Activated CD4-positive, alpha-beta T cell treated with anti-CD3 and anti-CD28 coated beads, Interleukin-2, amount 10 ng/mL, durations not matched to agents 7 days and 5 days (primary cell): Measurements from ENCODE around the gene SLC6A1. TPM values are rescaled to one million over a fixed set of nuclear protein-coding genes. Genes with fewer than 3 reads are reported as not detected.

ENCODE experiments used
- CTCF ChIA-PET: fragments of 350-600 bp; sonication (Branson Sonifier 250); formaldehyde crosslinking; loops from one replicate; lab custom pipeline; 2021; ENCODE audit warnings: antibody characterized with exemption; lab: Charles Lee
- POLR2A ChIA-PET: fragments of 350-600 bp; sonication (Branson Sonifier 250); formaldehyde crosslinking; loops from one replicate; lab custom pipeline; 2021; ENCODE audit warnings: antibody characterized with exemption; lab: Charles Lee
- DNase-seq: peaks from one replicate; pipeline ENCODE4 v3.0.0-alpha.2; 2020
- H3K27ac Mint-ChIP-seq: one replicate; pipeline ENCODE4 v1.8.0; 2021; ENCODE audit warnings: mild to moderate bottlenecking, moderate library complexity, mixed read lengths
- H3K27me3 Mint-ChIP-seq: one replicate; pipeline ENCODE4 v1.8.0; 2021; ENCODE audit warnings: mixed read lengths
- H3K36me3 Mint-ChIP-seq: one replicate; pipeline ENCODE4 v1.8.0; 2021; ENCODE audit warnings: low read depth, mixed read lengths
- H3K4me1 Mint-ChIP-seq: one replicate; pipeline ENCODE4 v1.8.0; 2021; ENCODE audit warnings: mixed read lengths
- H3K4me3 Mint-ChIP-seq: one replicate; pipeline ENCODE4 v1.8.0; 2021; ENCODE audit warnings: mild to moderate bottlenecking, moderate library complexity, mixed read lengths
- H3K9me3 Mint-ChIP-seq: one replicate; pipeline ENCODE4 v1.8.0; 2021; ENCODE audit warnings: mixed read lengths
- total RNA-seq, 2 experiments: library from RNA; stranded (reverse); gene quantifications; one replicate each; pipeline ENCODE4 v1.2.3, GENCODE V29; 2021

The SLC6A1 gene
- total RNA-seq, 2 experiments from 2014 or later, result not detected

DNA sequence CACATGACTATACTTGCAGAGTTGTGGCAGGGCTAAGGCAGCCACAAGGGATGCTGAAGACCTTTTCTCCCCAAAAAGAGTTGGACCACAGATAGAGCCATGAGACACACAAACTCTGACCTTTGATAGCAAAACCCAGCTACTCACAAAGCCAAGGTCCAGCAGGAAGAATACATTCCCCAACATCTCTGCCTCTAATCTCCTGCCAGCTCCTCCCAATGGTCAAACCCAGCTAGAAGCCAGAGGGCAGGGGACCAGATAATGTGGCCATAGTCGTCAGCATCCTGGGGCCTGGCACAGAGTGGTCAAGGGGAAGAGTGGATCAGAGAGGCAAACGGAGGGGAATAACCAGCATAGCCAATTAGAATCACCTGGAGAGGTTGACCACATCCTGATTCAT is 28.2 kb downstream of the SLC6A1 start:
- no peak overlapping the region for H3K4me3 Mint-ChIP-seq
- POLR2A ChIA-PET, result no interaction called here
- H3K9me3 Mint-ChIP-seq, result no peaks in the 10 kb centered on the region
- H3K36me3 Mint-ChIP-seq, result no peaks in the 10 kb centered on the region
- H3K27ac Mint-ChIP-seq, result no peak overlapping the region
- no peaks in the 10 kb centered on the region for H3K4me1 Mint-ChIP-seq
- peaks cover 7% of the 10 kb centered on the region for H3K27me3 Mint-ChIP-seq
- CTCF ChIA-PET, result interaction anchor here (1.0 kb wide), 1 partner anchor 9 kb away, joined by 3 read pairs; no protein-coding TSS in a partner anchor
- DNase-seq, result no peak

GRCh38 chr3:11021611-11022011 is 29.1 kb downstream of the SLC6A1 start:
- Mint-ChIP-seq H3K36me3 (no peaks in the 10 kb centered on the region), H3K4me3 (no peak overlapping the region), H3K27ac (no peak overlapping the region), H3K9me3 (peaks cover 3% of the 10 kb centered on the region), H3K27me3 (peaks cover 9% of the 10 kb centered on the region), H3K4me1 (no peaks in the 10 kb centered on the region)
- DNase-seq, result no peak
- POLR2A ChIA-PET, result no interaction called here
- CTCF ChIA-PET, result no interaction called here

GRCh38 chr3:11022115-11022514 is 29.6 kb downstream of the SLC6A1 start:
- ChIA-PET CTCF (interaction anchor here (0.6 to 1.4 kb wide), 2 partner anchors 13 to 517 kb away, joined by 3 to 5 read pairs; no protein-coding TSS in a partner anchor), POLR2A (no interaction called here)
- DNase-seq, result no peak
- Mint-ChIP-seq H3K4me1 (no peaks in the 10 kb centered on the region), H3K27ac (no peak overlapping the region), H3K36me3 (no peaks in the 10 kb centered on the region), H3K4me3 (no peak overlapping the region), H3K27me3 (peaks cover 12% of the 10 kb centered on the region), H3K9me3 (peaks cover 6% of the 10 kb centered on the region)

GRCh38 chr3:11024181-11024580 is 31.6 kb downstream of the SLC6A1 start:
- DNase-seq, result no peak
- Mint-ChIP-seq H3K4me3 (no peak overlapping the region), H3K27ac (no peak overlapping the region), H3K27me3 (peaks cover 12% of the 10 kb centered on the region), H3K9me3 (peaks cover 6% of the 10 kb centered on the region), H3K36me3 (no peaks in the 10 kb centered on the region), H3K4me1 (no peaks in the 10 kb centered on the region)
- POLR2A ChIA-PET, result no interaction called here
- CTCF ChIA-PET, result no interaction called here

GRCh38 chr3:11029948-11030347 is 37.4 kb downstream of the SLC6A1 start:
- Mint-ChIP-seq H3K9me3 (peaks cover 6% of the 10 kb centered on the region), H3K27me3 (peaks cover 14% of the 10 kb centered on the region), H3K36me3 (no peaks in the 10 kb centered on the region), H3K4me3 (no peak overlapping the region), H3K27ac (no peak overlapping the region), H3K4me1 (no peaks in the 10 kb centered on the region)
- no peak for DNase-seq
- ChIA-PET CTCF (interaction anchor here (1.0 kb wide), 1 partner anchor 87 kb away, joined by 3 read pairs; no protein-coding TSS in a partner anchor), POLR2A (no interaction called here)

DNA sequence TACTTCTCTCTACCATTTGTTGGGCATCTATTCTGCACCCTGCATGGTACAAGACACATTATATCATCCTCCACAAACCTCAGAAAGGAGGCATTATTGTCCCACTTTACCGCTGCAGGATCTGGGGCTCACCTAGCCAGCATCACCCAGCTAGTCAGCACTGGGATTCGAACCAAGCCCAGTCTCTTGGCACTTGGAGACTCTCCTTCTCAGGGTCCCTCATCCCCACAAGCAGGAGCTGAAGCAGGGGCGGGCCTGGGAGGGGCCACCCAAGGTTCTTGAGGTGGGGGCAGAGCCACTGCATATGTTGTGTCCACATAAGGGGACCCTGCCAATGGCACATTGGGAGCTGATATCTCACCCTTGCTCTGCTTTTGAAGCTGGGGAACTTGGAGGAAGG is 41.3 kb downstream of the SLC6A1 start:
- no peaks in the 10 kb centered on the region for H3K4me1 Mint-ChIP-seq
- CTCF ChIA-PET, result no interaction called here
- H3K27ac Mint-ChIP-seq, result no peak overlapping the region
- no peaks in the 10 kb centered on the region for H3K36me3 Mint-ChIP-seq
- no peaks in the 10 kb centered on the region for H3K9me3 Mint-ChIP-seq
- POLR2A ChIA-PET, result no interaction called here
- H3K4me3 Mint-ChIP-seq, result no peak overlapping the region
- DNase-seq, result no peak
- peaks cover 44% of the 10 kb centered on the region for H3K27me3 Mint-ChIP-seq

DNA sequence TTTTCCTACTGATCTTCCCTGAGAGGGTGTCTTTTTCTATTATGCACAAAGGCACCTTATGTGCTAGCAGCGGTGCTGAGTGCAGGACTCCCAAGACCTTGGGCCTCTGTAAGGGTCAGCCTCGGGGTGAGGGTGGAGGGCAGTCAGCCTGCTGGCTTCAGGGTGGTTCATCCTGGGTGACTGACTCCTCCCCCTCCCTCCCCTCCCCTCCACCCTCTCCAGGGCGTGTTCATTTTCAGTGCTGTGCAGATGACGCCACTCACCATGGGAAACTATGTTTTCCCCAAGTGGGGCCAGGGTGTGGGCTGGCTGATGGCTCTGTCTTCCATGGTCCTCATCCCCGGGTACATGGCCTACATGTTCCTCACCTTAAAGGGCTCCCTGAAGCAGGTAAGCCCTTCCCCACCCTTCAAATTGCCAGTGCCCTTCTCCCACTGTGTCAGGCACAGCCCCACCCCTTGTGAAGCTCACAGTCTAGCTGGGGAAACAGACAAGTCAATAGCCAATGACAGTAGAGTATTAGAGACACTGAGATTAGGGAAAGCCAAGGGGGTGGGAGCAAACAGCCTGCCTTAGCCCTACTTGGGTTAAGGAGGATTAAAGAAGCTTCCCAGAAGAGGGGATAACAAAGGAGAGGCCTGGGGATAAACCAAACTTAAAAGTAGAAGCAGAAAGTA is 41.9 kb downstream of the SLC6A1 start:
- no peak overlapping the region for H3K4me3 Mint-ChIP-seq
- ChIA-PET POLR2A (no interaction called here), CTCF (no interaction called here)
- no peaks in the 10 kb centered on the region for H3K4me1 Mint-ChIP-seq
- H3K27me3 Mint-ChIP-seq, result peaks cover 48% of the 10 kb centered on the region
- H3K27ac Mint-ChIP-seq, result no peak overlapping the region
- H3K36me3 Mint-ChIP-seq, result no peaks in the 10 kb centered on the region
- H3K9me3 Mint-ChIP-seq, result no peaks in the 10 kb centered on the region
- no peak for DNase-seq

DNA sequence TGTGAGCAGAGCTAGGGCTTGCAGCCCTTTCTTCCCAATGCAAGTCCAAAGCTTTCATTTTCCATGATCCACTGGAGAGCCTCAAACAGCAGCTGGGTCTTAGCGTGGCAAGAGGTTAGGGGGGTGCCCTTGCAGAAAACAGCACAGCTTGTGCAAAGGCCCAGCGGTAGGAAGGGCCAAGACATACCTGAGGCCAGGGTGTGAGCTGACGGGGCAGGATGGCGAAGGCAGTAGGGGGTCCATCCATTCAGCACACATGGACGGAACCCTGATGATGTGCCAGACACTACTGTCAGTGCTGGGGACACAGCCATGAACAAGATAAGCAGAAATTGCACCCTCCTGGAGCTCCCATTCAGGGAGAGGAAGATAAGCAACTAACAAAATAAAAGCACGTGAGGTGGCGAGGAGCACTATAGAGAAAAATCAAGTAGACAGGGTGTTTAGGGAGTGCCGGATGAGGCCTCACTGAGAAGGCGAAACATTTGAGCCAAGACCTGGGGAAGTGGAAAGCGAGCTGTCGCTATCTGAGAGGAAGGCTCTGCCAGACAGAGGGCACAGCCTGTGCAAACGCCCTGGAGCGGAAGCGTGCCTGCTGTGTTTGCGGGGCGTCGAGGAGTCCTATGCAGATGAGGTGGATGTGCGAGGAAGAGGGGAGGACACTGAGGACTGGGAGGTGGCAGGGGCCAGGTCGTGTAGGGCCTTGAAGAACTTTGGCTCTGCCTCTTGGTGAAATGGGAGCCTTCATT is 43.4 kb downstream of the SLC6A1 start:
- no peak overlapping the region for H3K27ac Mint-ChIP-seq
- no peak overlapping the region for H3K4me3 Mint-ChIP-seq
- no peaks in the 10 kb centered on the region for H3K9me3 Mint-ChIP-seq
- CTCF ChIA-PET, result interaction anchor here (0.7 to 1.0 kb wide), 2 partner anchors 24 to 255 kb away, joined by 3 read pairs; no protein-coding TSS in a partner anchor
- H3K4me1 Mint-ChIP-seq, result no peaks in the 10 kb centered on the region
- no peak for DNase-seq
- POLR2A ChIA-PET, result no interaction called here
- no peaks in the 10 kb centered on the region for H3K36me3 Mint-ChIP-seq
- peaks cover 49% of the 10 kb centered on the region for H3K27me3 Mint-ChIP-seq

GRCh38 chr3:11037241-11037873 is 44.8 kb downstream of the SLC6A1 start:
- H3K4me1 Mint-ChIP-seq, result no peaks in the 10 kb centered on the region
- peaks cover 44% of the 10 kb centered on the region for H3K27me3 Mint-ChIP-seq
- no peak for DNase-seq
- ChIA-PET POLR2A (no interaction called here), CTCF (interaction anchor here (1.0 kb wide), 1 partner anchor 11 kb away, joined by 3 read pairs; no protein-coding TSS in a partner anchor)
- H3K4me3 Mint-ChIP-seq, result no peak overlapping the region
- H3K36me3 Mint-ChIP-seq, result no peaks in the 10 kb centered on the region
- H3K27ac Mint-ChIP-seq, result no peak overlapping the region
- H3K9me3 Mint-ChIP-seq, result no peaks in the 10 kb centered on the region

- Mint-ChIP-seq H3K4me1 (no peaks in the 10 kb centered on the region), H3K9me3 (no peaks in the 10 kb centered on the region), H3K27me3 (peaks cover 44% of the 10 kb centered on the region), H3K27ac (no peak overlapping the region), H3K36me3 (no peaks in the 10 kb centered on the region), H3K4me3 (no peak overlapping the region)
- DNase-seq, result no peak
- ChIA-PET CTCF (interaction anchor here (1.0 kb wide), 1 partner anchor 12 kb away, joined by 3 read pairs; no protein-coding TSS in a partner anchor), POLR2A (no interaction called here)
These were observed 45.4 kb downstream of the SLC6A1 start for GRCh38 chr3:11037976-11038375.

GRCh38 chr3:11045536-11045935 is 53.0 kb downstream of the SLC6A1 start:
- Mint-ChIP-seq H3K9me3 (no peaks in the 10 kb centered on the region), H3K4me1 (no peaks in the 10 kb centered on the region), H3K4me3 (no peak overlapping the region), H3K27ac (no peak overlapping the region), H3K36me3 (no peaks in the 10 kb centered on the region), H3K27me3 (peaks cover 7% of the 10 kb centered on the region)
- ChIA-PET CTCF (interaction anchor here (0.6 kb wide), 1 partner anchor 1434 kb away, joined by 4 read pairs; no protein-coding TSS in a partner anchor), POLR2A (no interaction called here)
- DNase-seq, result no peak

DNA sequence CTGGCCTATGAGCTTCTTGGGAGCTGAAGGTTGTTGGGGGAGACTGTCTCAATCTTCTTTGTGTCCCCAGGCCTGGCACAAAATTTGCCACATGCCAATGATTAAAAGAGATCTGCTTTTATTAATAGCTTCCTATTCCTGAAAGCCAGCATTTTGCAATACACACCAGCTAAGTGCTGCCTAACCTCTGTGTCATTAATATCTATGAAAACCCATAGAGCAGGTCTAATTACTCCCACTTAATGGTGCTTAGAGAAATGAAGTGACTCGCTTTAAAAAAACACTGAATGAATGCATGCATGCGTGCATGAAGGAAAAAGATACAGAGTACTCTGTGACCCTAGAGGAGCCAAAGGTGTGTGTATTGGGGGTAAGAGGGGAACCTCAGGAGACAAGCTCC is 55.0 kb downstream of the SLC6A1 start:
- H3K4me3 Mint-ChIP-seq, result no peak overlapping the region
- peaks cover 4% of the 10 kb centered on the region for H3K27me3 Mint-ChIP-seq
- H3K36me3 Mint-ChIP-seq, result no peaks in the 10 kb centered on the region
- no peaks in the 10 kb centered on the region for H3K9me3 Mint-ChIP-seq
- H3K27ac Mint-ChIP-seq, result no peak overlapping the region
- CTCF ChIA-PET, result no interaction called here
- POLR2A ChIA-PET, result no interaction called here
- no peak for DNase-seq
- H3K4me1 Mint-ChIP-seq, result no peaks in the 10 kb centered on the region
